ENCODE results near the gene DNAJC4.
A peak's percentile ranks its signal among the peaks of the same experiment; 100 is the strongest.

DNAJC4 gene

GRCh38 chr11:64249563-64250414 is 19.4 kb downstream of the DNAJC4 start:
- no peak for DNase-seq (ENCODE audit: low read depth)
- TF ChIP-seq, protein P1, sequence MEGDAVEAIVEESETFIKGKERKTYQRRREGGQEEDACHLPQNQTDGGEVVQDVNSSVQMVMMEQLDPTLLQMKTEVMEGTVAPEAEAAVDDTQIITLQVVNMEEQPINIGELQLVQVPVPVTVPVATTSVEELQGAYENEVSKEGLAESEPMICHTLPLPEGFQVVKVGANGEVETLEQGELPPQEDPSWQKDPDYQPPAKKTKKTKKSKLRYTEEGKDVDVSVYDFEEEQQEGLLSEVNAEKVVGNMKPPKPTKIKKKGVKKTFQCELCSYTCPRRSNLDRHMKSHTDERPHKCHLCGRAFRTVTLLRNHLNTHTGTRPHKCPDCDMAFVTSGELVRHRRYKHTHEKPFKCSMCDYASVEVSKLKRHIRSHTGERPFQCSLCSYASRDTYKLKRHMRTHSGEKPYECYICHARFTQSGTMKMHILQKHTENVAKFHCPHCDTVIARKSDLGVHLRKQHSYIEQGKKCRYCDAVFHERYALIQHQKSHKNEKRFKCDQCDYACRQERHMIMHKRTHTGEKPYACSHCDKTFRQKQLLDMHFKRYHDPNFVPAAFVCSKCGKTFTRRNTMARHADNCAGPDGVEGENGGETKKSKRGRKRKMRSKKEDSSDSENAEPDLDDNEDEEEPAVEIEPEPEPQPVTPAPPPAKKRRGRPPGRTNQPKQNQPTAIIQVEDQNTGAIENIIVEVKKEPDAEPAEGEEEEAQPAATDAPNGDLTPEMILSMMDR (IDR thresholded peaks at IDR 0.05; ENCODE audit: insufficient read depth, low read depth, low read length, missing control alignments), result no peak
- no peak overlapping the region for H3K4me3 ChIP-seq (ENCODE audit: low read length)

DNA sequence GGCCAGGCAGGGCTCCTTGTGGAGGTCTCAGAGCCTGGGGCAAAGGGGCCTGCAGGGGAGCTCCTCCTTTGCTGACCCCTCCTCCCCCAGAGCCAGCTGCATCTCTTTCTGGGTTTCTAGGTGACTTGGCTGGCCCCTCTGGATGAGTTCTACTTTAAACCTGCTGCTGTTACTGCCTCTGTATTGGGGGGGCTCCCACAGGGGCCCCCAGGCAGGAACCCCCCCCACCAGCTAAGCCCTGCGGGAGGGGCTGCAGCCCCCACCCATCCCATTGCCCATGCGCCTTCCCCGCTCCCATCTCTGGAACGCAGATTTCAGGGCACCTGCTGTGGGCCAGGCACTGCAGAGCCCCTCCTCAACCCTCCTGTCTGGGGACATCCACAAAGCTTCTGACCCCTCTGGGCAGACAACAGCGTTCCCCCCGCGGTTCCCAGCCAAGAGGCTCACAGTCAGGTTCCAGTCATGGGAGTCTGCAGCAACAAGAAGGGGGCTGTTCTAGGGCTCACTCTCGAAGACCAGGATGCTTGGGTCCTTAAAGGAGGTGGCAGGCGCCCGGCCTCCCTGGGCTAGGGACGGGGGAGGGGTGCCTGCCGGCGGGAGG is 20.2 kb downstream of the DNAJC4 start:
- TF ChIP-seq, protein P1 (IDR thresholded peaks at IDR 0.05; ENCODE audit: insufficient read depth, low read depth, low read length, missing control alignments), result no peak
- H3K4me3 ChIP-seq (ENCODE audit: low read length), result peak overlapping the region; percentile 62
- no peak for DNase-seq (ENCODE audit: low read depth)

- peak; percentile 56 for DNase-seq (ENCODE audit: low read depth)
- peak within 1 kb of the TSS; percentile 90 for H3K4me3 ChIP-seq (ENCODE audit: low read length)
- TF ChIP-seq, protein P1 (IDR thresholded peaks at IDR 0.05; ENCODE audit: insufficient read depth, low read depth, low read length, missing control alignments), result peak; percentile 31
Measured at GRCh38 chr11:64251016-64251752, 20.8 kb downstream of the DNAJC4 start, which contains the start of gene PLCB3. Gene PLCB3 (plus strand): TSS chr11:64251530. CDS start chr11:64251650, 120 bp downstream.

- peak overlapping the region; percentile 90 for H3K4me3 ChIP-seq (ENCODE audit: low read length)
- DNase-seq (ENCODE audit: low read depth), result no peak
- TF ChIP-seq, protein P1 (IDR thresholded peaks at IDR 0.05; ENCODE audit: insufficient read depth, low read depth, low read length, missing control alignments), result no peak
Measured at GRCh38 chr11:64251753-64252002, 21.3 kb downstream of the DNAJC4 start.

GRCh38 chr11:64252003-64252872 is 21.9 kb downstream of the DNAJC4 start:
- TF ChIP-seq, protein P1 (IDR thresholded peaks at IDR 0.05; ENCODE audit: insufficient read depth, low read depth, low read length, missing control alignments), result peak; percentile 34
- DNase-seq (ENCODE audit: low read depth), result peak; percentile 72

GRCh38 chr11:64253043-64253442 is 22.7 kb downstream of the DNAJC4 start:
- H3K4me3 ChIP-seq (ENCODE audit: low read length), result peak overlapping the region; percentile 90
- no peak for DNase-seq (ENCODE audit: low read depth)
- TF ChIP-seq, protein P1 (IDR thresholded peaks at IDR 0.05; ENCODE audit: insufficient read depth, low read depth, low read length, missing control alignments), result no peak

More at GRCh38 chr11:64252003-64252872, 21.9 kb downstream of the DNAJC4 start:
- peak overlapping the region; percentile 90 for H3K4me3 ChIP-seq (ENCODE audit: low read length)
